ENCODE measurements around the gene AGFG2. TPM values are rescaled to one million over a fixed set of nuclear protein-coding genes. Genes with fewer than 3 reads are reported as not detected.

The AGFG2 gene
- total RNA-seq, 1 donor: 19.0 TPM

DNA sequence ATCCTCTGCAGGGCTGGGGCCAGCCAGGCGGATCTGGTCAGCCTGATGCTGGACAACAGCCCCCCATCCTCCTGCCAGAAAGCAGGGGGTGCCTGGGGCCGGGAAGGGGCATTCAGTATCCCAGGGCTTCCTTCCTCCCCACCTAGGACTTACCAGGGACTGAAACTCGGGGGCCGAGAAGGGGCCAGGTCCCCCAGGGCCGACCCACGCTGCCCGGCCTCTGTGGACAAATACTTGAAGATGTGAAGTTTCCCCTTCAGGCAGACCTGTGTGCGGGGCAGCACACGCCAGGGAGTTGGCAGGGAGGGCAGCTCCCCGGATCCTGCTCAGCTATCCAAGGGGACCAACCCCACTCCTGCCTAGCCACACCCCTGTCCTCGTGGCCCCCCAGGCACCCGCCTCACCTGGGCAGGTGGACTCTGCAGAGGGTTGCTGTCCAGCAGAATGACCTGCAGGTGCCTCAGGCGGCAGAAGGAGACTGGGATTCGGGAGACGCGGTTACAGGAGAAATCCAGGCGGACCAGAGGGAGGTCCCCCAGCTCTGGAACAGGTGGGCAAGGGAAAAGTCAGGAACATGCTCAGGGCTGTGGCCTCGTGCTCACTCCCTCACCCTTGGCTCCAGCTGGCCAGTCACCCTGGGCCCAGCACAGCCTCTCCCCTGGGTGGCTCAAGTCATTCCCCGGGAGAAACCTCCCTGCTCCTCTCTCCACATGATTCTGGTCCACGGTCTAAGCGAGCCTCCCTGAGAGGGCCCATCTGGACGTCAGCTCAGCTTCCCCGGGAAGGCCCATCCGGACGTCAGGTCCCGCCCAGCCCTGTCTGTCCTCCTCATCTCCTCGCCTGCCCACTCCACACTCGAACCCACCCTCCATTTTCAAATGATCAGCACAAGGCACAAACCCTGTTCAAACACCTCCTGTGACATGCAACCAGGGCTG lies 39.5 kb downstream of the AGFG2 start:
- TF ChIP-seq CTCF (IDR thresholded peaks at IDR 0.05; ENCODE audit: insufficient read depth, low read depth, low read length): no peak
- H3K4me3 ChIP-seq (ENCODE audit: low read depth, low read length): no peak overlapping the region
- no peak for DNase-seq (ENCODE audit: low read depth)

DNA sequence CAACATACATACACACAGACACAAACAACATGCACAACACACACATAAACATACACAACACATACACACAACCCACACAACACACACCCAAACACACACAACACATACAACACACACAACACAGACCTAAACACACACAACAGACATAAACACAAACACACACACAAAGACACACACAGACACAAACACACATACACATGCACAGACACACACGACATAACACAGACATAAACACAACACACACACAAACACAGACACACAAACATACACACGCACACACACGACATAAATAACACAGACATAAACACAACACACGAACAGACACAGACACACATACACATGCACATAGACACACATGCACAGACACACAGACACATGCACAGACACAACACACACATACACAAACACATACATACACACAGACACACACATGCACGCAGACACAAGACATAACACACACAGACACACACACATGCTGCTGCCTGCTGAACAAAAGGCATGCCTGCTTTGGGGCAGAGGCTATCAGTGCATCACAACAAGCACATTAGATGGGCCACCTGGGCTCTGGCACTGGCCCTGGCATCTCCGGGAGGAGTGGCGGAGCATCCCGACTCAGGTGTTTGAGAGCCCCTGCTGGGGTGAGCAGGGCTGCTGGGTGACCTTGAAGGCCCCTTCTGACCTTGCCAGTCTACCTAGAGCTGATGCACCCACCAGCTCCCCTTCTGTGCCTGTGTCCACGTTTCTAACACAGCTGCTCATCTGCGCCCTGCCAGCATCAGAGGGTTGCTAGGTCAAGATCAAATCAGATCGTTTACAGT lies 41.7 kb downstream of the AGFG2 start:
- DNase-seq (ENCODE audit: low read depth): no peak
- no peak for TF ChIP-seq CTCF (IDR thresholded peaks at IDR 0.05; ENCODE audit: insufficient read depth, low read depth, low read length)
- H3K4me3 ChIP-seq (ENCODE audit: low read depth, low read length): no peak overlapping the region

DNA sequence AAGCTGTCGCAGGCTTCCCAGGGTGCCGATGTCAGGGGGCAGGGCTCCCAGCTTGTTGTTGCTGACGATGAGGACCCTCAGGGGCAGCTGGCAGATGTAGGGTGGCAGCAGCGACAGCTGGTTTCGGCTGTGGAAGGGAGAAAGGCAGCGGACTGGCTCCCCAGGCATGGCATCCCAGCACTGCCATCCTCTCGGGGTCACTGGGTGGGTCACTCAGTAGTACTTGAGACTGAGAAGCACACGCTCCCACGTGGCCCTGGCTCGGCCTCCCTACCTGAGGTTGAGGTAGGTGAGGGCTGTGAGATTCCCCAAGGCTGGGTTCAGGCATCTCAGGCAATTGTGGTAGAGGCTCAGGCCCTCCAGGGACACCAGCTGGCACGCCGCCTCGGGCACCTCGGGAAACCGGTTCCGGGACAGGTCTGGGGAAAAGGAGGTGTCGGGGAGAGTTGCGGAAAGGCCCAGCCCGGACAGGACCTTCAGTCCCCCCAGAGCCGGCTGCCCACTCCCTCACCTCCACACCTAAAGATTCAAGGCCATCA lies 43.1 kb downstream of the AGFG2 start:
- H3K4me3 ChIP-seq (ENCODE audit: low read depth, low read length): no peak overlapping the region
- TF ChIP-seq CTCF (IDR thresholded peaks at IDR 0.05; ENCODE audit: insufficient read depth, low read depth, low read length): no peak
- DNase-seq (ENCODE audit: low read depth): no peak

DNA sequence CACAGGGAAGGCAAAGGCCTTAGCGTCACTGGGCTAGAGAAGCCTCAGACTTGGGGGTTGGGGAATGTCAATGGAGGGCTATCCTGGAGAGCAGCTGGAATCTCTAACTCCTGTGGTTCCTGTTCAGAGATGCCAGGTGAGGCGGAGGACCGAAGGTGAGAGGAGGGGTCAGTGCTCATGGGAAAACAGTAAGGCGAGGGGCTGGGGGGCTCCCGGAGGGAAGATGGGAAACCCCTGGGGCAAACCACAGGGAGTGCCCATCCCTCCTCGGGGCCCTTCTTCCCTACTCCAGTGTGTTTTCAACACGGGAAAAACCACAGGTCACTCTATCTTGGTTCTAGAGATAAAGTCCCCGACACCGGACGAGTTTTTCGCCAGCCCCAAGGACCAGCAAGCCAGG lies 43.6 kb downstream of the AGFG2 start:
- peak overlapping the region; percentile 97 for H3K4me3 ChIP-seq (ENCODE audit: low read depth, low read length)
- no peak for TF ChIP-seq CTCF (IDR thresholded peaks at IDR 0.05; ENCODE audit: insufficient read depth, low read depth, low read length)
- no peak for DNase-seq (ENCODE audit: low read depth)

- no peak for TF ChIP-seq CTCF (IDR thresholded peaks at IDR 0.05; ENCODE audit: insufficient read depth, low read depth, low read length)
- peak overlapping the region; percentile 97 for H3K4me3 ChIP-seq (ENCODE audit: low read depth, low read length)
- DNase-seq (ENCODE audit: low read depth): peak; percentile 77
Observed at GRCh38 chr7:100583132-100584053, 44.4 kb downstream of the AGFG2 start.
